ENCODE results near the gene FASN. TPM values are rescaled to one million over a fixed set of nuclear protein-coding genes. Genes with fewer than 3 reads are reported as not detected.

The FASN gene
- total and polyA plus RNA-seq, 2 of the 13 experiments (the other 11 are each of a cell fraction or from before 2014, with no cell fraction given), result 51.7 to 101 TPM

- DNase-seq (ENCODE audit: low spot score), result no peak
Measured at GRCh38 chr17:82092094-82092586, 5.9 kb downstream of the FASN start.

GRCh38 chr17:82091264-82092066 lies 6.6 kb downstream of the FASN start:
- no TSS peak for BruUV-seq (replicated peaks)
- no peak overlapping the region; the same call in 1 of the 2 replicates for H3K4me2 ChIP-seq (ENCODE audit: low read depth, low read length)
- H3K9ac ChIP-seq (ENCODE audit: insufficient read depth, low read depth, low read length), result no peak overlapping the region
- no peak overlapping the region for H3K27ac ChIP-seq (ENCODE audit: extremely low read length, insufficient read depth, low read length)
- H3K9me3 ChIP-seq (ENCODE audit: low read length), result no peaks in the 10 kb centered on the region
- H3K4me3 ChIP-seq (replicated peaks in 1 of 3; ENCODE audit: insufficient read depth in 1 of 3, low read depth in 2 of 3, low read length in 3 of 3), result no peak overlapping the region; a peak in 1 of 6 replicates
- no peak for DNase-seq (ENCODE audit: low spot score)
- intact Hi-C loops (cut with micrococcal nuclease; ENCODE audit: unreplicated experiment) (loop anchor here (10.0 kb wide), 1 partner anchor 117 kb away; the partner anchor contains the start of gene ASPSCR1), in situ Hi-C loops (cut with HindIII; ENCODE audit: extremely low pct_ligation_motif_present, low pct_unique_long_range_greater_than_20kb) (no loop called here)
- H3K27me3 ChIP-seq (ENCODE audit: control insufficient read depth in 1 of 2, insufficient read depth in 2 of 2, low read length in 2 of 2), result no peaks in the 10 kb centered on the region
- peaks cover 57% of the 10 kb centered on the region for H3K79me2 ChIP-seq (ENCODE audit: insufficient read depth, low read length)
- H3K36me3 ChIP-seq (replicated peaks in 1 of 2; ENCODE audit: control insufficient read depth in 1 of 2, insufficient read depth in 2 of 2, low read length in 2 of 2), result peaks cover 77 to 95% of the 10 kb centered on the region in 2 experiments
- POLR2A ChIA-PET, result no interaction called here
- H3K4me1 ChIP-seq (ENCODE audit: insufficient read depth, low read length), result peaks cover 34% of the 10 kb centered on the region
- peaks cover 83% of the 10 kb centered on the region for H4K20me1 ChIP-seq (ENCODE audit: insufficient read depth, low read length)
- H2AFZ ChIP-seq (ENCODE audit: low read length), result no peak overlapping the region
- FAIRE-seq, result no peak
- 100% methylated on average over 19 of the region's 37 CpGs for WGBS (ENCODE audit: low lambda C conversion rate)
- CTCF ChIA-PET (ENCODE audit: low intra/inter-chr PET ratio, low total read pairs), result no interaction called here
- ATAC-seq, result no peak
- TF ChIP-seq BRF2 (CRISPR knock-in tag; IDR thresholded peaks at IDR 0.05), result 0 out of 2 replicates have a peak, but pooled peaks have one; percentile 55
- TF ChIP-seq RBFOX2 (IDR thresholded peaks at IDR 0.05; ENCODE audit: low read depth, low read length), result peak; percentile 95
- no peak for TF ChIP-seq ZNF780A (CRISPR knock-in tag; IDR thresholded peaks at IDR 0.05)
- TF ChIP-seq ZNF224 (CRISPR knock-in tag; IDR thresholded peaks at IDR 0.05), result no peak
- TF ChIP-seq MAZ (IDR thresholded peaks at IDR 0.05; ENCODE audit: borderline replicate concordance, low read depth, low read length), result no peak
- 0 out of 2 replicates have a peak, but pooled peaks have one; percentile 31 for TF ChIP-seq MAZ (CRISPR knock-in tag; IDR thresholded peaks at IDR 0.05; ENCODE audit: low read depth)
- TF ChIP-seq RBM39 (IDR thresholded peaks at IDR 0.05; ENCODE audit: low read depth, low read length, poor library complexity, severe bottlenecking), result peak; percentile 39
- TF ChIP-seq ZNF687 (CRISPR knock-in tag; IDR thresholded peaks at IDR 0.05), result peak; percentile 31

More at GRCh38 chr17:82092094-82092586, 5.9 kb downstream of the FASN start:
- TF ChIP-seq SP1 (IDR thresholded peaks at IDR 0.05), result no peak
- no peak for TF ChIP-seq SP1 (CRISPR knock-in tag; IDR thresholded peaks at IDR 0.05)
- TF ChIP-seq GZF1 (CRISPR knock-in tag; IDR thresholded peaks at IDR 0.05), result no peak
- peak; percentile 80 for TF ChIP-seq AGO2 (optimal IDR thresholded peaks at IDR 0.05; ENCODE audit: low read depth, low read length)
- TF ChIP-seq RBFOX2 (IDR thresholded peaks at IDR 0.05; ENCODE audit: low read depth, low read length), result peak; percentile 52
- TF ChIP-seq POLR2G (IDR thresholded peaks at IDR 0.05; ENCODE audit: low read depth, low read length), result peak; percentile 24; the same call in 1 of the 2 replicates
- no peak for TF ChIP-seq ZNF230 (CRISPR knock-in tag; IDR thresholded peaks at IDR 0.05)
- TF ChIP-seq ZNF3 (CRISPR knock-in tag; IDR thresholded peaks at IDR 0.05), result no peak
- peak; percentile 55; the same call in 1 of the 2 replicates for TF ChIP-seq HNRNPL (IDR thresholded peaks at IDR 0.05; ENCODE audit: low read depth, low read length)
- Histone ChIP-seq H3K36me3 (replicated peaks in 1 of 2; ENCODE audit: control insufficient read depth in 1 of 2, insufficient read depth in 2 of 2, low read length in 2 of 2) (peaks cover 71 to 88% of the 10 kb centered on the region in 2 experiments), H3K4me2 (ENCODE audit: low read depth, low read length) (no peak overlapping the region), H2AFZ (ENCODE audit: low read length) (no peak overlapping the region), H3K9me3 (ENCODE audit: low read length) (no peaks in the 10 kb centered on the region), H3K27ac (ENCODE audit: extremely low read length, insufficient read depth, low read length) (no peak overlapping the region), H3K9ac (ENCODE audit: insufficient read depth, low read depth, low read length) (no peak overlapping the region), H3K27me3 (ENCODE audit: control insufficient read depth in 1 of 2, insufficient read depth in 2 of 2, low read length in 2 of 2) (no peaks in the 10 kb centered on the region; a peak in 1 of 5 replicates), H3K4me1 (ENCODE audit: insufficient read depth, low read length) (peaks cover 36% of the 10 kb centered on the region), H3K79me2 (ENCODE audit: insufficient read depth, low read length) (peaks cover 63% of the 10 kb centered on the region), H4K20me1 (ENCODE audit: insufficient read depth, low read length) (peaks cover 83% of the 10 kb centered on the region), H3K4me3 (replicated peaks in 1 of 3; ENCODE audit: insufficient read depth in 1 of 3, low read depth in 2 of 3, low read length in 3 of 3) (no peak overlapping the region; a peak in 1 of 6 replicates)
- no peak for FAIRE-seq
- ATAC-seq, result no peak
- CTCF ChIA-PET (ENCODE audit: low intra/inter-chr PET ratio, low total read pairs), result no interaction called here
- POLR2A ChIA-PET, result no interaction called here
- intact Hi-C loops (cut with micrococcal nuclease; ENCODE audit: unreplicated experiment), result loop anchor here (10.0 kb wide), 1 partner anchor 117 kb away; the partner anchor contains the start of gene ASPSCR1
- no TSS peak for BruUV-seq (replicated peaks)
- 97% methylated on average over 14 of the region's 23 CpGs for WGBS (ENCODE audit: low lambda C conversion rate)
- in situ Hi-C loops (cut with HindIII; ENCODE audit: extremely low pct_ligation_motif_present, low pct_unique_long_range_greater_than_20kb), result no loop called here

All from HepG2 (cell line).